ENCODE results near the gene ASB6.

Gene ASB6

GRCh38 chr9:129637673-129638439 is 4.1 kb downstream of the ASB6 start:
- TF ChIP-seq, protein P1, sequence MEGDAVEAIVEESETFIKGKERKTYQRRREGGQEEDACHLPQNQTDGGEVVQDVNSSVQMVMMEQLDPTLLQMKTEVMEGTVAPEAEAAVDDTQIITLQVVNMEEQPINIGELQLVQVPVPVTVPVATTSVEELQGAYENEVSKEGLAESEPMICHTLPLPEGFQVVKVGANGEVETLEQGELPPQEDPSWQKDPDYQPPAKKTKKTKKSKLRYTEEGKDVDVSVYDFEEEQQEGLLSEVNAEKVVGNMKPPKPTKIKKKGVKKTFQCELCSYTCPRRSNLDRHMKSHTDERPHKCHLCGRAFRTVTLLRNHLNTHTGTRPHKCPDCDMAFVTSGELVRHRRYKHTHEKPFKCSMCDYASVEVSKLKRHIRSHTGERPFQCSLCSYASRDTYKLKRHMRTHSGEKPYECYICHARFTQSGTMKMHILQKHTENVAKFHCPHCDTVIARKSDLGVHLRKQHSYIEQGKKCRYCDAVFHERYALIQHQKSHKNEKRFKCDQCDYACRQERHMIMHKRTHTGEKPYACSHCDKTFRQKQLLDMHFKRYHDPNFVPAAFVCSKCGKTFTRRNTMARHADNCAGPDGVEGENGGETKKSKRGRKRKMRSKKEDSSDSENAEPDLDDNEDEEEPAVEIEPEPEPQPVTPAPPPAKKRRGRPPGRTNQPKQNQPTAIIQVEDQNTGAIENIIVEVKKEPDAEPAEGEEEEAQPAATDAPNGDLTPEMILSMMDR (IDR thresholded peaks at IDR 0.05) = no peak
- no peak for TF ChIP-seq ZFX (IDR thresholded peaks at IDR 0.05; ENCODE audit: borderline replicate concordance)
- H3K27ac ChIP-seq = no peak overlapping the region

DNA sequence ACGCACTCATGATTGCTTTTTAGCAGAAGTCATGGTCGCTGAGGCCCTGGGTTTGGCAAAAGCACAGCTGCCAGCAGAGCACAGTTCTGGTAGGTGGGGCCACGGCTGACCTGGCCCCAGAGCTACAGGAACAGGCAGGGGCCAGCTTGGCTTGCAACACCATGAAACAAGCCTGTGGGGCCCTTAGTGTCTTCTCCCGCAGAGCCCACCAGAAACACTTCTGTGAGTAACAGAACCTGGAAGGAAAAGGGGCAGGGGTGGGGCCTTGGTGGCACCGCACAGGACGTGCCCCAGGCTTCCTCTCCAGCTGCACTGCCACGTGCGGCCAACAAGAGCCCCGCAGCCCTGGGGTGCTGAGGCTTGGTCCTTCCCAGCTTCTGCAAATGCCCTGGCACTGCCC is 4.8 kb downstream of the ASB6 start:
- H3K27ac ChIP-seq = peak overlapping the region; percentile 36; the same call in 1 of the 2 replicates
- no peak for TF ChIP-seq ZFX (IDR thresholded peaks at IDR 0.05; ENCODE audit: borderline replicate concordance)
- TF ChIP-seq, protein P1 (IDR thresholded peaks at IDR 0.05) = no peak

- H3K27ac ChIP-seq = peak overlapping the region; percentile 36; the same call in 1 of the 2 replicates
Measured at GRCh38 chr9:129636343-129636742, 5.6 kb downstream of the ASB6 start.

DNA sequence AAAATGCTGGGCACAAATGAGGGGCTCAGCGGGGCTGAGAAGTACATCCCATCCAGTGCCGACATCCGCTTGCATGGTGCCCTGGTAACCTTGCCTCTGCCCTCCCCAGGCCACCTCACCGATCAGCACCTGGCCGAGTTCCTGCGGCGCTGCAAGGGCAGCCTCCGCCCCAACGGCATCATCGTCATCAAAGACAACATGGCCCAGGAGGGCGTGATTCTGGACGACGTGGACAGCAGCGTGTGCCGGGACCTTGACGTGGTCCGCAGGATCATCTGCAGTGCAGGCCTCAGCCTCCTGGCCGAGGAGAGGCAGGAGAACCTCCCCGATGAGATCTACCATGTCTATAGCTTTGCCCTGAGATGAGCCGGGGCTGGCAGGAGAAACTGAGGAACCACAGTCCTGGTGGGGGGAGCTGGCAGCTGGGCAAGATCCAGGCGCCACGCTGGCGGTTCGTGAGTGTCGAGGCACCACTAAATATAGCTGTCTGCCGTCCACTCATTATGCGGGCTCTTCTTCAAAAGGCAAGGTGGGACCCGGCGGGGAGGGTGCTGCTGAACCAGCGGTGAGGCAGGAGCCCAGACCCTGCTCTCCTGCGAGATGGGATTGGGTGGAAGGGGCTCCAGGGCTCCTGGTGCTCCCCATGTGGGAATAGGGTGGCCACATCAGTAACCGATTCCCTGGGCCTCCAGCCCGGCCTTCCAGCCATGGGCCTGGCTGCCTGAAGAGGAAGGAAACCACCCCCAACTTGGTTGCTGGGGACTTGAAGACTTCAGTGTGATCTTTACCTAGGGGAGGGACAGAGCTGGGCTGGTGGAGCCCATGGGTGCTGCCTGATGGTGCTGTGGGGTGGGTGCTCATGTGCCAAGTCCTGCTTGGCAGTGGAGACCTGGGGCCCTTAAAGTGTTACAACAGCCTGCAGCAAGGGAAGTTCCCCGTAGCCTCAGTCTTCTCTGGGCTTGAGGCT is 6.6 kb downstream of the ASB6 start:
- H3K27ac ChIP-seq = 0 out of 2 replicates have a peak overlapping the region, but pooled peaks have one; percentile 36
- TF ChIP-seq, protein P1 (IDR thresholded peaks at IDR 0.05) = no peak
- TF ChIP-seq ZFX (IDR thresholded peaks at IDR 0.05; ENCODE audit: borderline replicate concordance) = no peak

- TF ChIP-seq ZFX (IDR thresholded peaks at IDR 0.05; ENCODE audit: borderline replicate concordance) = no peak
- TF ChIP-seq, protein P1 (IDR thresholded peaks at IDR 0.05) = no peak
- H3K27ac ChIP-seq = no peak overlapping the region
Measured at GRCh38 chr9:129633848-129634247, 8.1 kb downstream of the ASB6 start.

- no peak for TF ChIP-seq ZFX (IDR thresholded peaks at IDR 0.05; ENCODE audit: borderline replicate concordance)
- TF ChIP-seq, protein P1 (IDR thresholded peaks at IDR 0.05) = no peak
- no peak overlapping the region for H3K27ac ChIP-seq
Measured at GRCh38 chr9:129633207-129633606, 8.7 kb downstream of the ASB6 start.

GRCh38 chr9:129632460-129632859 is 9.5 kb downstream of the ASB6 start:
- H3K27ac ChIP-seq = no peak overlapping the region
- TF ChIP-seq, protein P1 (IDR thresholded peaks at IDR 0.05) = no peak
- no peak for TF ChIP-seq ZFX (IDR thresholded peaks at IDR 0.05; ENCODE audit: borderline replicate concordance)

Data from 22Rv1 (cell line).